ENCODE measurements around the gene FOXC2.
A peak's percentile ranks its signal among the peaks of the same experiment; 100 is the strongest.

FOXC2 gene

DNA sequence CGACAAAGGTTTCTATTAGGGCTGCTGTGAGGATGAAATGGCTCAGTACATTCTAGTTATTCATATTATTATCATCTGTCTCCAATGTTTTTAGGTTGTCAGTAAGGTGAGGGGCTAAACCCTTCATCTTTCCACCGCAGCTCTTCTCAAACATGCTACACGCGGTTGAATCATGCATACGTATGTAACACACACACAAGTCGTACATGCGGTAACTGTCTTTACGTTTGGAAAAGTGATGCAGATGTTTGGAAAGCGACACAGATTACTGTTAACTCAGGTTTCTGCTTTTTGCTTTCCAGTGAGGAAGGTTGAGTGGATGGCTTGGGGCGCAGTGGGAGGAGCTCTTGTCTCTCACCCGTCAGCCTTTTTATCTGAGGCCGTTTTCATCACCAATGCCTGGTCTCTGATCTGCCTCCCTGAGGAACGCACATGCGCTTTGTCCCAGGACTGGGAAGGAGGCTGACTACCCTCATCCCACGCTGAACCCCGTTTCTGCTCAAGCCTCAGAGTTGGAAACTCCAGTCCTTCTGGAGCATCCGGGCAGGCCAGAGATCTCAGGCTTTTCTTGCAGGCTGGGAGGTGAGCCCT, 8.6 kb downstream of the FOXC2 start:
- Histone ChIP-seq H3K27ac (ENCODE audit: poor library complexity, severe bottlenecking) (peak overlapping the region; percentile 83), H3K36me3 (ENCODE audit: low read depth) (peaks cover 6% of the 10 kb centered on the region; the same call in 1 of the 2 replicates), H3K27me3 (ENCODE audit: insufficient read depth, poor library complexity, severe bottlenecking) (no peaks in the 10 kb centered on the region), H3K4me1 (ENCODE audit: insufficient read depth, poor library complexity, severe bottlenecking) (peaks cover 12% of the 10 kb centered on the region), H3K9me3 (ENCODE audit: severe bottlenecking) (no peaks in the 10 kb centered on the region), H3K4me3 (ENCODE audit: severe bottlenecking) (no peak overlapping the region)
- DNase-seq (ENCODE audit: low spot score) (no peak), ATAC-seq (ENCODE audit: low read depth) (no peak)
- TF ChIP-seq, protein P1, sequence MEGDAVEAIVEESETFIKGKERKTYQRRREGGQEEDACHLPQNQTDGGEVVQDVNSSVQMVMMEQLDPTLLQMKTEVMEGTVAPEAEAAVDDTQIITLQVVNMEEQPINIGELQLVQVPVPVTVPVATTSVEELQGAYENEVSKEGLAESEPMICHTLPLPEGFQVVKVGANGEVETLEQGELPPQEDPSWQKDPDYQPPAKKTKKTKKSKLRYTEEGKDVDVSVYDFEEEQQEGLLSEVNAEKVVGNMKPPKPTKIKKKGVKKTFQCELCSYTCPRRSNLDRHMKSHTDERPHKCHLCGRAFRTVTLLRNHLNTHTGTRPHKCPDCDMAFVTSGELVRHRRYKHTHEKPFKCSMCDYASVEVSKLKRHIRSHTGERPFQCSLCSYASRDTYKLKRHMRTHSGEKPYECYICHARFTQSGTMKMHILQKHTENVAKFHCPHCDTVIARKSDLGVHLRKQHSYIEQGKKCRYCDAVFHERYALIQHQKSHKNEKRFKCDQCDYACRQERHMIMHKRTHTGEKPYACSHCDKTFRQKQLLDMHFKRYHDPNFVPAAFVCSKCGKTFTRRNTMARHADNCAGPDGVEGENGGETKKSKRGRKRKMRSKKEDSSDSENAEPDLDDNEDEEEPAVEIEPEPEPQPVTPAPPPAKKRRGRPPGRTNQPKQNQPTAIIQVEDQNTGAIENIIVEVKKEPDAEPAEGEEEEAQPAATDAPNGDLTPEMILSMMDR (IDR thresholded peaks at IDR 0.05; ENCODE audit: poor library complexity, severe bottlenecking), result no peak

DNA sequence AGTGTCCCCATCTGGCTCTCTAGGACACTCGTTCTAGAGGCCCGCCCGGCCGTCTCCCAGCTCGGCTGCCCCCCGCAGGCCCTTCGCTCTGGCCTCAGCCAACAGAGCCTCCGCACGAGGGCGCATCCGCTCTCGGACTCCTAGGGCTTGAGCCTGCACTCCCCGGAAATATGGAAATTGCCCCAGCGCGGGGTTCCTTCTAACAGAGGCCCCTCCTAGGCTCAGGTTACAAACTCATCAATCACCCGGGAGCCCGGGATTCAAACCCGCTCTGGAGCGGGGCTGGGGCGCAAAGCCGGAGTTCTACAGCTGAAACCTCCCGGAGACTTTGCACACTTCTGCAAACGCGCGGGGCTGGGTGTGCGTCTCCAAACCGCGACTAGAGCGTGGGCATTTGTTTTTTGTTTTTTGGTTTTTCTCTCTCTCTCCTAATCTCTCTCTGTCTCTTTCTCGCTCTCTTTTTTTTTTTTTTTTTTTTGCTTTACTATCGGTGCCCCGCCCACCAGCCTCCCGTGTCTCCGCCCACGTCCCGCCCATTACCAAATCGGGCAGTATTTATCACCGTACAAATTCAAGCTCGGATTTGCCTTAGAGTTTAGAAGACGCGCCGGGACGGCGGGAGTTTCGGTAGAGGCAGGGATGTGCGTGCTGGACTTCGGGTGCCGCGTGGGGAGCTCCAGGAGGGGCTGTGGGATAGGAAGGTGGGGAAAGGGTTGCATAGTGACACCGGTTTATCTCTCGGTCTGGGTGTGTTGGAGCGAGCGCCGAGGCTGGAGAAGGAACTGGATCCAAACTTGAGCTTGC, 9.3 kb downstream of the FOXC2 start:
- Histone ChIP-seq H3K27me3 (ENCODE audit: insufficient read depth, poor library complexity, severe bottlenecking) (no peaks in the 10 kb centered on the region), H3K4me1 (ENCODE audit: insufficient read depth, poor library complexity, severe bottlenecking) (peaks cover 16% of the 10 kb centered on the region), H3K9me3 (ENCODE audit: severe bottlenecking) (no peaks in the 10 kb centered on the region), H3K36me3 (ENCODE audit: low read depth) (no peaks in the 10 kb centered on the region), H3K27ac (ENCODE audit: poor library complexity, severe bottlenecking) (peak overlapping the region; percentile 83), H3K4me3 (ENCODE audit: severe bottlenecking) (peak overlapping the region; percentile 76)
- TF ChIP-seq, protein P1 (IDR thresholded peaks at IDR 0.05; ENCODE audit: poor library complexity, severe bottlenecking), result peak; percentile 91
- ATAC-seq (ENCODE audit: low read depth), result peak; percentile 83
- peak; percentile 97 for DNase-seq (ENCODE audit: low spot score)

DNA sequence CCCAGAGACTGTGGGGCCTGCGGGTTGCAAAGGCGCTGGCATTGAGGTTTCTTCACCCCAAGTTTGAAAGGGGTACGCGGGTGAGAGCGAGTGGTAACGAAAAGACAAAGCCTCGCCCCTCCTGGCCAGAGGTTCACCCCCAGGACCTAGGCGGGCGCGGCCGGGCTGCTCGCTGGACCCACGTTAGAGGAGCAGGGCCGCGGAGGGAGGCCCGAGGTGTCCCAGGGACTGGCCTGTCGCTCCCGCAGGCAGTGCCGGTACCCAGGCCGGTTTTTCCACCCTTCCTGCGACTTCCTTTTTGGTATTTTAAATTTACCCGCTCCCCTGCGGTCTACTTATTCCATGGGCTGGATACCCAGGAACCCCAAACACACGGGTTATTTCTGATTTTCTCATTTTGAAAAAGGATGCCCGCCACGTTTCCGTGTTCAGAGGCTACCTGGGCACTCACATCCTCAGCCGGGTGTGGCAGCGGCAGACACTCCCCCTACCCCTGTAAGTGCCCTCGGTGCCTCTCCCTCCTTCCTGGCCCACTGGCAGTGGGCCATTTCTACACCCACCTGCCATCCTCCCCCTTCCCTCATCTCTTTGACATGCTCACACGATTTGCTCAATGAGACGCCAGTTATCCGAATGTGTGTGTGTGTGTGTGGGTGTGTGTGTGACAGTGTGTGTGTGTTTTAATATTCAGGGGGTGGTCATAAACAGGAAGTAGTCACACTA, 10.1 kb downstream of the FOXC2 start:
- Histone ChIP-seq H3K4me1 (ENCODE audit: insufficient read depth, poor library complexity, severe bottlenecking) (peaks cover 16% of the 10 kb centered on the region), H3K9me3 (ENCODE audit: severe bottlenecking) (no peaks in the 10 kb centered on the region), H3K27ac (ENCODE audit: poor library complexity, severe bottlenecking) (peak overlapping the region; percentile 83), H3K27me3 (ENCODE audit: insufficient read depth, poor library complexity, severe bottlenecking) (no peaks in the 10 kb centered on the region), H3K36me3 (ENCODE audit: low read depth) (no peaks in the 10 kb centered on the region), H3K4me3 (ENCODE audit: severe bottlenecking) (peak overlapping the region; percentile 76)
- DNase-seq (ENCODE audit: low spot score) (no peak), ATAC-seq (ENCODE audit: low read depth) (peak; percentile 9; the same call in 1 of the 3 replicates)
- TF ChIP-seq, protein P1 (IDR thresholded peaks at IDR 0.05; ENCODE audit: poor library complexity, severe bottlenecking), result no peak

DNA sequence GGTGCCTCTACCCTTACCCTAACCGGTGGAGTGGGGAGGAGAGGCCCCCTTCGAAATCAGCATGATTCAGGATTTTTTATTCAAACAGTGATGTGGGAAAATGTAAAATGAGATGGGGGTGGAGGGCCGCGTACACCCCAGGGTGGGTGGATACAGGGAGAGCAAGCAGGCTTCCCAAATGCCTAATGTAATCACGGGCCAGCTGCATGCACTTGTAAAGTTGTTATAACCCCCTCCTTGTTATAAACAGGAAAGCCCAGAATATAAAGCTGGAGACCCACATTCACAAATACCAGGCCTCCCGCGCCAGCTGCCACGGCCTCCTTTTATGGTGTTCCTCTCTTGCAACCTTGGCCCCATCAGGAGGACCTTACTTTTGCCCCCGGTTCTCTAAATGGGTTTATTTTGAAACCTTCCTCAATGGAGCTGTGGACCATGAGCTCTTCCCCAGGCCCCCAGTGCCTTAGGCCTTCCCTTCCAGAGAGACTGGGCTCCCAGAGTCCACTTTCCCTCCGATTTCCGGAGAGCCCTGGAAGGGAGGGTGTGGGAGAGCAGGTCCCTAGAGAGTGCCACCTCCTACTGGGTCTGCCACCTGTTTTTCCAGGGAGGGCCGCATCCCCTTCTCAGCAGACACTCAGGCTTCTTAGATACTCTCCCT, 10.8 kb downstream of the FOXC2 start:
- H3K27me3 ChIP-seq (ENCODE audit: insufficient read depth, poor library complexity, severe bottlenecking), result no peaks in the 10 kb centered on the region
- peak overlapping the region; percentile 83 for H3K27ac ChIP-seq (ENCODE audit: poor library complexity, severe bottlenecking)
- H3K4me1 ChIP-seq (ENCODE audit: insufficient read depth, poor library complexity, severe bottlenecking), result peaks cover 16% of the 10 kb centered on the region
- TF ChIP-seq, protein P1 (IDR thresholded peaks at IDR 0.05; ENCODE audit: poor library complexity, severe bottlenecking), result no peak
- no peaks in the 10 kb centered on the region for H3K9me3 ChIP-seq (ENCODE audit: severe bottlenecking)
- H3K4me3 ChIP-seq (ENCODE audit: severe bottlenecking), result peak overlapping the region; percentile 76
- no peaks in the 10 kb centered on the region for H3K36me3 ChIP-seq (ENCODE audit: low read depth)
- DNase-seq (ENCODE audit: low spot score) (no peak), ATAC-seq (ENCODE audit: low read depth) (no peak)

Measured in RWPE2 (cell line).